ENCODE data around the gene ASTN2. TPM values are rescaled to one million over a fixed set of nuclear protein-coding genes. Genes with fewer than 3 reads are reported as not detected.

ASTN2 gene
- total RNA-seq, 2 experiments from 2014 or later: 1.7 to 4.2 TPM

DNA sequence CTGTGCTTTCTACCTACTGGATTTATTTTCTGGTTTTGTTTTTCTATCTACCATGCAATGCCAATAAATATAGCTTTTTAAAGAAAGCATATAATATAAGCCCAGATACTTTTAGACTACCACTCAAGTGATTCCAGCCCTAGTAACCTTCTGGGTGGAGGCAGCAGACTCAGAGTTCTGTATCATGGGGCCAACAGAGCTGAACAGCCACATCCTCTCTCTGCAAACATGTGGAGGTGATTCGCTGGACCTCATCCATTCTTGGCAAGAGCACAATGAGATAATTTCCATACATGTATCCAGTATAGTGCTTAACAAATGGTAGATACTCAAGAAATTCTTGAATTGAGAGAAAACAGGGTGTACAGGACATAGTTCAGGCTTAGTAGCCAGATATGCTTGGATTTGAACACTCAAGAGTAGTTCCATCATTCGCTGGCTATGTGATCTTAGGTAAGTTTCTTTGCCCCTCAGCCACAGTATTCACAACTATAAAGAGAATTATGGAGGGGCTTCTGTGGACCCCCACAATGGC is 124.5 kb downstream of the ASTN2 start:
- H3K9me3 ChIP-seq (ENCODE audit: low read length): no peaks in the 10 kb centered on the region
- no peak for TF ChIP-seq EZH2phosphoT487 (IDR thresholded peaks at IDR 0.05; ENCODE audit: borderline replicate concordance, low read depth, low read length)
- TF ChIP-seq, protein P1, sequence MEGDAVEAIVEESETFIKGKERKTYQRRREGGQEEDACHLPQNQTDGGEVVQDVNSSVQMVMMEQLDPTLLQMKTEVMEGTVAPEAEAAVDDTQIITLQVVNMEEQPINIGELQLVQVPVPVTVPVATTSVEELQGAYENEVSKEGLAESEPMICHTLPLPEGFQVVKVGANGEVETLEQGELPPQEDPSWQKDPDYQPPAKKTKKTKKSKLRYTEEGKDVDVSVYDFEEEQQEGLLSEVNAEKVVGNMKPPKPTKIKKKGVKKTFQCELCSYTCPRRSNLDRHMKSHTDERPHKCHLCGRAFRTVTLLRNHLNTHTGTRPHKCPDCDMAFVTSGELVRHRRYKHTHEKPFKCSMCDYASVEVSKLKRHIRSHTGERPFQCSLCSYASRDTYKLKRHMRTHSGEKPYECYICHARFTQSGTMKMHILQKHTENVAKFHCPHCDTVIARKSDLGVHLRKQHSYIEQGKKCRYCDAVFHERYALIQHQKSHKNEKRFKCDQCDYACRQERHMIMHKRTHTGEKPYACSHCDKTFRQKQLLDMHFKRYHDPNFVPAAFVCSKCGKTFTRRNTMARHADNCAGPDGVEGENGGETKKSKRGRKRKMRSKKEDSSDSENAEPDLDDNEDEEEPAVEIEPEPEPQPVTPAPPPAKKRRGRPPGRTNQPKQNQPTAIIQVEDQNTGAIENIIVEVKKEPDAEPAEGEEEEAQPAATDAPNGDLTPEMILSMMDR (conservative IDR thresholded peaks at IDR 0.05; ENCODE audit: low read length): no peak
- H4K20me1 ChIP-seq (ENCODE audit: insufficient read depth, low read length): no peaks in the 10 kb centered on the region
- DNase-seq (ENCODE audit: low spot score): no peak
- intact Hi-C loops (cut with micrococcal nuclease; ENCODE audit: unreplicated experiment): no loop called here
- H3K4me1 ChIP-seq (ENCODE audit: insufficient read depth, low read length, poor library complexity, severe bottlenecking): no peaks in the 10 kb centered on the region
- no peaks in the 10 kb centered on the region for H3K79me2 ChIP-seq (ENCODE audit: insufficient read depth, low read depth, low read length)
- H3K9me2 ChIP-seq (ENCODE audit: insufficient read depth, low read length): no peaks in the 10 kb centered on the region
- H3K27ac ChIP-seq (ENCODE audit: low read depth, low read length, poor library complexity, severe bottlenecking): no peak overlapping the region
- H3K4me2 ChIP-seq (ENCODE audit: low read length): no peak overlapping the region
- ChIA-PET CTCF (ENCODE audit: unreplicated experiment) (no interaction called here), POLR2A (interaction anchor here (0.7 kb wide), 1 partner anchor 154 kb away, joined by 5 read pairs; no protein-coding TSS in a partner anchor)
- H2AFZ ChIP-seq (ENCODE audit: low read length): no peak overlapping the region
- no peak overlapping the region for H3K4me3 ChIP-seq (ENCODE audit: low read depth, low read length, poor library complexity, severe bottlenecking)
- no TSS peak for BruUV-seq (replicated peaks)
- H3K36me3 ChIP-seq (ENCODE audit: insufficient read depth, low read length): no peaks in the 10 kb centered on the region

DNA sequence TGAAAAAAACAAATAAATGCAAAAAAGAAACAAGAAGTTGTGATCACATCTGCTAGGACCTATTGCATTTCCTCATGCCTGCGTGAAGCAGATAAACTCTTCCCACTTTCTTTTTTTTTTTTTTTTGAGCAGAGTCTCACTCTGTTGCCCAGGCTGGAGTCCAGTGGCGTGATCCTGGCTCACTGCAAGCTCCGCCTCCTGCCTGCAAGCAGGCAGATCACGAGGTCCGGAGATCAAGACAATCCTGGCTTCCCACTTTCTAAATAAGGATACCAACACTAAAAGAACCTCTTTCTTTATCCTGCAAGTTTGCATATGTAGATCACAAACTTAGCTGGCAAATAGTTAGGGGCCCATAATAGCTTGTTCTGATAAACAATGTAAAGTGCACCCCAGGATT is 128.6 kb downstream of the ASTN2 start:
- Histone ChIP-seq H3K4me3 (ENCODE audit: low read depth, low read length, poor library complexity, severe bottlenecking) (no peak overlapping the region), H4K20me1 (ENCODE audit: insufficient read depth, low read length) (no peaks in the 10 kb centered on the region), H2AFZ (ENCODE audit: low read length) (no peak overlapping the region), H3K4me2 (ENCODE audit: low read length) (no peak overlapping the region), H3K4me1 (ENCODE audit: insufficient read depth, low read length, poor library complexity, severe bottlenecking) (no peaks in the 10 kb centered on the region), H3K9me3 (ENCODE audit: low read length) (no peaks in the 10 kb centered on the region), H3K79me2 (ENCODE audit: insufficient read depth, low read depth, low read length) (no peaks in the 10 kb centered on the region), H3K27ac (ENCODE audit: low read depth, low read length, poor library complexity, severe bottlenecking) (no peak overlapping the region), H3K9me2 (ENCODE audit: insufficient read depth, low read length) (no peaks in the 10 kb centered on the region), H3K36me3 (ENCODE audit: insufficient read depth, low read length) (no peaks in the 10 kb centered on the region)
- no peak for DNase-seq (ENCODE audit: low spot score)
- TF ChIP-seq, protein P1 (conservative IDR thresholded peaks at IDR 0.05; ENCODE audit: low read length): no peak
- no peak for TF ChIP-seq EZH2phosphoT487 (IDR thresholded peaks at IDR 0.05; ENCODE audit: borderline replicate concordance, low read depth, low read length)
- ChIA-PET POLR2A (interaction anchor here (0.7 kb wide), 1 partner anchor 334 kb away, joined by 3 read pairs; no protein-coding TSS in a partner anchor), CTCF (ENCODE audit: unreplicated experiment) (no interaction called here)
- no TSS peak for BruUV-seq (replicated peaks)
- intact Hi-C loops (cut with micrococcal nuclease; ENCODE audit: unreplicated experiment): no loop called here

- Histone ChIP-seq H3K9me3 (ENCODE audit: low read length) (no peaks in the 10 kb centered on the region), H3K79me2 (ENCODE audit: insufficient read depth, low read depth, low read length) (no peaks in the 10 kb centered on the region), H4K20me1 (ENCODE audit: insufficient read depth, low read length) (no peaks in the 10 kb centered on the region), H3K9me2 (ENCODE audit: insufficient read depth, low read length) (no peaks in the 10 kb centered on the region), H3K4me3 (ENCODE audit: low read depth, low read length, poor library complexity, severe bottlenecking) (no peak overlapping the region), H3K27ac (ENCODE audit: low read depth, low read length, poor library complexity, severe bottlenecking) (no peak overlapping the region), H3K4me2 (ENCODE audit: low read length) (no peak overlapping the region), H3K36me3 (ENCODE audit: insufficient read depth, low read length) (no peaks in the 10 kb centered on the region), H3K4me1 (ENCODE audit: insufficient read depth, low read length, poor library complexity, severe bottlenecking) (no peaks in the 10 kb centered on the region), H2AFZ (ENCODE audit: low read length) (no peak overlapping the region)
- POLR2A ChIA-PET: interaction anchor here (0.6 kb wide), 1 partner anchor 724 kb away, joined by 4 read pairs; no protein-coding TSS in a partner anchor
- intact Hi-C loops (cut with micrococcal nuclease; ENCODE audit: unreplicated experiment): no loop called here
- TF ChIP-seq, protein P1 (conservative IDR thresholded peaks at IDR 0.05; ENCODE audit: low read length): no peak
- no peak for TF ChIP-seq EZH2phosphoT487 (IDR thresholded peaks at IDR 0.05; ENCODE audit: borderline replicate concordance, low read depth, low read length)
- CTCF ChIA-PET (ENCODE audit: unreplicated experiment): no interaction called here
- BruUV-seq (replicated peaks): no TSS peak
- no peak for DNase-seq (ENCODE audit: low spot score)
Measured at GRCh38 chr9:117284414-117284813, 130.4 kb downstream of the ASTN2 start.
